ENCODE data around the gene GATAD1.

- no peak for TF ChIP-seq CTCF (IDR thresholded peaks at IDR 0.05; ENCODE audit: insufficient read depth, low read length, poor library complexity, severe bottlenecking)
- no peak for TF ChIP-seq EZH2phosphoT487 (conservative IDR thresholded peaks at IDR 0.05; ENCODE audit: low read length)
These were observed 61.7 kb downstream of the GATAD1 start for GRCh38 chr7:92508946-92509345.
